Keratinocyte (primary cell): ENCODE measurements around the gene UTP14A. TPM values are rescaled to one million over a fixed set of nuclear protein-coding genes. Genes with fewer than 3 reads are reported as not detected.

ENCODE experiments used
- DNase-seq: peaks from one replicate; pipeline ENCODE4 v3.0.0-alpha.2; 2011; ENCODE audit warnings: low read depth, missing footprints, low spot score
- FAIRE-seq: peaks from 2 replicates; lab custom pipeline; 2011; peaks lifted over from hg19 to GRCh38; lab: Jason Lieb, UNC
- H2AFZ ChIP-seq: 2 replicates; pipeline ENCODE4 v1.6.0; 2012; ENCODE audit warnings: low read length, control low read depth, inconsistent platforms; ENCODE audit not compliant: control insufficient read depth
- H3K27ac ChIP-seq: 2 replicates; pipeline ENCODE4 v1.5.1; 2011; ENCODE audit warnings: low read length; ENCODE audit not compliant: control insufficient read depth, insufficient read depth
- H3K27me3 ChIP-seq: 3 replicates; pipeline ENCODE4 v1.6.0; 2011; ENCODE audit warnings: low read length; ENCODE audit not compliant: control insufficient read depth, insufficient read depth; ENCODE audit errors: extremely low read depth
- H3K36me3 ChIP-seq, 2 experiments: 2 replicates in 1 of 2; 3 replicates in 1 of 2; pipeline ENCODE4 v1.5.1; 2011; ENCODE audit warnings: low read length in 2 of 2, mild to moderate bottlenecking in 1 of 2; ENCODE audit not compliant: control insufficient read depth in 2 of 2, insufficient read depth in 2 of 2; ENCODE audit errors: extremely low read depth in 1 of 2
- H3K4me1 ChIP-seq: 3 replicates; pipeline ENCODE4 v1.5.1; 2011; ENCODE audit warnings: low read length; ENCODE audit not compliant: control insufficient read depth, insufficient read depth; ENCODE audit errors: extremely low read depth
- H3K4me2 ChIP-seq: 3 replicates; pipeline ENCODE4 v1.6.0; 2011; ENCODE audit warnings: low read depth, low read length; ENCODE audit not compliant: control insufficient read depth, insufficient read depth; ENCODE audit errors: extremely low read depth
- H3K4me3 ChIP-seq, 3 experiments: fragments of 200-600 bp in 1 of 3; sonication (generic) in 1 of 3; 2 replicates in 2 of 3; 3 replicates in 1 of 3; pipeline ENCODE4 v1.5.1; 2011 to 2016; ENCODE audit warnings: low read length in 3 of 3, mild to moderate bottlenecking in 3 of 3, control low read depth in 2 of 3, inconsistent platforms in 1 of 3, low read depth in 1 of 3, mixed read lengths in 1 of 3, mixed run types in 1 of 3, moderate library complexity in 1 of 3; ENCODE audit not compliant: control insufficient read depth in 2 of 3, insufficient read depth in 2 of 3; ENCODE audit errors: extremely low read depth in 1 of 3
- H3K79me2 ChIP-seq: 2 replicates; pipeline ENCODE4 v1.6.0; 2012; ENCODE audit warnings: low read length; ENCODE audit not compliant: control insufficient read depth, insufficient read depth
- H3K9ac ChIP-seq: 3 replicates; pipeline ENCODE4 v1.6.0; 2011; ENCODE audit warnings: low read length; ENCODE audit not compliant: control insufficient read depth, insufficient read depth; ENCODE audit errors: extremely low read depth
- H3K9me1 ChIP-seq: 3 replicates; pipeline ENCODE4 v1.6.0; 2011; ENCODE audit warnings: low read length; ENCODE audit not compliant: control insufficient read depth, insufficient read depth; ENCODE audit errors: extremely low read depth
- H3K9me3 ChIP-seq: 2 replicates; pipeline ENCODE4 v1.5.1; 2012; ENCODE audit warnings: low read depth, low read length; ENCODE audit not compliant: control insufficient read depth
- H4K20me1 ChIP-seq: 3 replicates; pipeline ENCODE4 v1.6.0; 2011; ENCODE audit warnings: low read length; ENCODE audit not compliant: control insufficient read depth, insufficient read depth; ENCODE audit errors: extremely low read depth
- CTCF ChIP-seq, 3 experiments: IDR thresholded peaks in 1 of 3; conservative IDR thresholded peaks in 1 of 3; optimal IDR thresholded peaks in 1 of 3; 2 replicates in 2 of 3; 3 replicates in 1 of 3; pipeline versions ENCODE3 to v1.5.1; 2011; ENCODE audit warnings: low read length in 3 of 3, mild to moderate bottlenecking in 3 of 3, moderate library complexity in 2 of 3, control low read depth in 1 of 3, inconsistent platforms in 1 of 3; ENCODE audit not compliant: insufficient read depth in 2 of 3; ENCODE audit errors: extremely low read depth in 1 of 3
- EZH2 ChIP-seq: IDR thresholded peaks from one replicate; pipeline ENCODE4 v1.6.1; 2012; ENCODE audit warnings: inconsistent platforms, mild to moderate bottlenecking, low read length, moderate library complexity
- dilution Hi-C: fragments of 300-500 bp; cut with MboI; formaldehyde crosslinking; loops from one replicate; pipeline ENCODE4 v1.7.0; 2020; ENCODE audit warnings: low sequenced_read_pairs; ENCODE audit not compliant: extremely low pct_ligation_motif_present
- polyA plus RNA-seq, 5 experiments: library from polyadenylated mRNA; depleted of rRNA in 3 of 5; stranded (reverse) in 3 of 5; stranded (forward) in 1 of 5; unstranded in 1 of 5; fragments of >200 nt; gene quantifications; 1 replicate in 1 of 5; 2 replicates in 3 of 5; 3 replicates in 1 of 5; pipeline versions ENCODE4 v1.2.1 to v1.2.3, GENCODE V29; 2011 to 2012; ENCODE audit warnings: missing spikeins in 2 of 5, low read depth in 1 of 5, low replicate concordance in 1 of 5

Gene UTP14A
- polyA plus RNA-seq, 1 donor (not counting 4 experiments of a cell fraction or from before 2014, with no cell fraction given), result 30.6 TPM

DNA sequence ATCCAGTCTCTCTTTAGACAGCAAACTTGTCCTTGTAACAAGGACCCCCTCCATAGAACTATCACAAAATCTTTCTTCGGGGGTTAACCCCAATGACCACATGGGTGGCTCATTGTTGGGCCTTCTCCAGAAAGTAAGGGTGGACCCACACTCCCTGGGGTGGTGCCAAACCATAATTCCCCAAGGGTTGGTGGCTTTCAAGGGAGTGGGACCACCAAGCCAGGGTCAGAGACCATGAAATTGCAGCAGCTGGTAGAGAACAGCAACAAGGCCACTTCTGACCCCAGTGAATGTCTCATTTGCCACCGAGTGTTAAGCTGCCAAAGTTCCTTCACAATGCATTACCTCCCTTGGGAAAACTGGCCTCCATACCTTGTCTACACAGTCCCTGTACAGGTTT, 33.4 kb upstream of the UTP14A start:
- Histone ChIP-seq H3K27me3 (no peaks in the 10 kb centered on the region), H3K4me1 (no peaks in the 10 kb centered on the region), H3K4me2 (no peak overlapping the region), H3K27ac (no peak overlapping the region), H3K79me2 (no peaks in the 10 kb centered on the region), H3K4me3 (no peak overlapping the region), H3K9me1 (no peaks in the 10 kb centered on the region), H4K20me1 (no peaks in the 10 kb centered on the region), H2AFZ (no peak overlapping the region), H3K9ac (no peak overlapping the region), H3K9me3 (no peaks in the 10 kb centered on the region), H3K36me3 (no peaks in the 10 kb centered on the region)
- DNase-seq (no peak), FAIRE-seq (no peak)
- TF ChIP-seq CTCF (optimal IDR thresholded peaks at IDR 0.05 in 1 of 3, IDR thresholded peaks at IDR 0.05 in 1 of 3, conservative IDR thresholded peaks at IDR 0.05 in 1 of 3; ENCODE audit: extremely low read depth in 1 of 3, insufficient read depth in 2 of 3, low read length in 3 of 3) (no peak), EZH2 (no peak)
- dilution Hi-C loops, result no loop called here

GRCh38 chrX:129875669-129876068, 30.3 kb upstream of the UTP14A start:
- no peak overlapping the region for H2AFZ ChIP-seq
- H3K4me1 ChIP-seq, result no peaks in the 10 kb centered on the region
- dilution Hi-C loops, result no loop called here
- no peak for TF ChIP-seq CTCF (optimal IDR thresholded peaks at IDR 0.05 in 1 of 3, IDR thresholded peaks at IDR 0.05 in 1 of 3, conservative IDR thresholded peaks at IDR 0.05 in 1 of 3; ENCODE audit: extremely low read depth in 1 of 3, insufficient read depth in 2 of 3, low read length in 3 of 3)
- no peak for TF ChIP-seq EZH2
- DNase-seq (no peak), FAIRE-seq (no peak)
- no peaks in the 10 kb centered on the region for H3K36me3 ChIP-seq
- H4K20me1 ChIP-seq, result no peaks in the 10 kb centered on the region
- no peaks in the 10 kb centered on the region for H3K9me1 ChIP-seq
- no peak overlapping the region for H3K27ac ChIP-seq
- no peaks in the 10 kb centered on the region for H3K79me2 ChIP-seq
- H3K9ac ChIP-seq, result no peak overlapping the region
- H3K27me3 ChIP-seq, result no peaks in the 10 kb centered on the region
- H3K4me2 ChIP-seq, result no peak overlapping the region
- no peak overlapping the region for H3K4me3 ChIP-seq
- no peaks in the 10 kb centered on the region for H3K9me3 ChIP-seq
